Loucy (cell line): ENCODE results near the gene SDCCAG8.

Experiments
- H2AFZ ChIP-seq: fragments of 200-600 bp; sonication (generic); 2 replicates; pipeline ENCODE4 v1.6.0; 2016; ENCODE audit warnings: antibody characterized with exemption, mild to moderate bottlenecking, low read length, moderate library complexity
- H3F3A ChIP-seq: fragments of 200-600 bp; 2 replicates; pipeline ENCODE4 v1.6.0; 2016; ENCODE audit warnings: antibody characterized with exemption, low read depth, mild to moderate bottlenecking
- H3K27me3 ChIP-seq: fragments of 200-600 bp; sonication (generic); 2 replicates; pipeline ENCODE4 v1.6.1; 2014; ENCODE audit warnings: low read length, mild to moderate bottlenecking; ENCODE audit not compliant: insufficient read depth, poor library complexity, severe bottlenecking
- H3K36me3 ChIP-seq: fragments of 200-600 bp; sonication (generic); 2 replicates; pipeline ENCODE4 v1.6.1; 2016; ENCODE audit warnings: low read length; ENCODE audit not compliant: insufficient read depth
- H3K4me1 ChIP-seq: fragments of 200-600 bp; sonication (generic); 2 replicates; pipeline ENCODE4 v1.5.1; 2014; ENCODE audit warnings: low read length, mild to moderate bottlenecking; ENCODE audit not compliant: insufficient read depth, poor library complexity, severe bottlenecking
- H3K4me2 ChIP-seq: fragments of 200-600 bp; sonication (generic); 2 replicates; pipeline ENCODE4 v1.6.0; 2014; ENCODE audit warnings: antibody characterized with exemption, low read length, low read depth, mild to moderate bottlenecking; ENCODE audit not compliant: poor library complexity, severe bottlenecking
- H3K4me3 ChIP-seq: fragments of 200-600 bp; sonication (generic); 2 replicates; pipeline ENCODE4 v1.5.1; 2014; ENCODE audit warnings: low read length, mild to moderate bottlenecking, mixed read lengths; ENCODE audit not compliant: poor library complexity, severe bottlenecking
- H3K79me2 ChIP-seq: fragments of 200-600 bp; sonication (generic); 2 replicates; pipeline ENCODE4 v1.6.1; 2014; ENCODE audit warnings: low read length; ENCODE audit not compliant: insufficient read depth
- H3K9ac ChIP-seq: fragments of 200-600 bp; sonication (generic); 2 replicates; pipeline ENCODE4 v1.6.0; 2014; ENCODE audit warnings: mild to moderate bottlenecking, low read depth, low read length, moderate library complexity; ENCODE audit not compliant: poor library complexity, severe bottlenecking
- H3K9me2 ChIP-seq: fragments of 200-600 bp; sonication (generic); replicated peaks from 2 replicates; pipeline ENCODE4 v1.6.1; 2016; ENCODE audit warnings: low read depth, low read length, mixed read lengths
- H3K9me3 ChIP-seq: fragments of 200-600 bp; sonication (generic); 2 replicates; pipeline ENCODE4 v1.6.1; 2014; ENCODE audit warnings: mild to moderate bottlenecking, antibody characterized with exemption, low read length, low read depth; ENCODE audit not compliant: insufficient read depth
- H4K20me1 ChIP-seq: fragments of 200-600 bp; sonication (generic); 2 replicates; pipeline ENCODE4 v1.6.0; 2014; ENCODE audit warnings: antibody characterized with exemption, low read length, mild to moderate bottlenecking; ENCODE audit not compliant: insufficient read depth, poor library complexity, severe bottlenecking
- CTCF ChIP-seq: fragments of 200-600 bp; sonication (generic); conservative IDR thresholded peaks from 2 replicates; pipeline ENCODE4 v1.5.1; 2014; ENCODE audit warnings: mild to moderate bottlenecking, antibody characterized with exemption, low read length
- EZH2phosphoT487 ChIP-seq: fragments of 200-600 bp; IDR thresholded peaks from 2 replicates; pipeline ENCODE4 v1.6.1; 2018; ENCODE audit warnings: antibody characterized with exemption, mild to moderate bottlenecking, moderate library complexity, borderline replicate concordance

The SDCCAG8 gene

GRCh38 chr1:243253211-243253925, 2.5 kb upstream of the SDCCAG8 start:
- H3K27me3 ChIP-seq: no peaks in the 10 kb centered on the region
- TF ChIP-seq EZH2phosphoT487 (no peak), CTCF (no peak)
- H3K9me2 ChIP-seq: no peaks in the 10 kb centered on the region
- H4K20me1 ChIP-seq: peaks cover 76% of the 10 kb centered on the region
- no peaks in the 10 kb centered on the region for H3K9me3 ChIP-seq
- peaks cover 85% of the 10 kb centered on the region for H3K79me2 ChIP-seq
- H3K36me3 ChIP-seq: no peaks in the 10 kb centered on the region
- H3F3A ChIP-seq: no peaks in the 10 kb centered on the region
- H3K4me3 ChIP-seq: peak overlapping the region; percentile 83
- peaks cover 57% of the 10 kb centered on the region for H3K4me1 ChIP-seq
- no peak overlapping the region for H2AFZ ChIP-seq
- peak overlapping the region; percentile 92 for H3K9ac ChIP-seq
- H3K4me2 ChIP-seq: peak overlapping the region; percentile 94

GRCh38 chr1:243253926-243254232, 2.0 kb upstream of the SDCCAG8 start:
- Histone ChIP-seq H4K20me1 (peaks cover 76% of the 10 kb centered on the region), H3F3A (no peaks in the 10 kb centered on the region), H3K4me2 (peak overlapping the region; percentile 94), H3K27me3 (no peaks in the 10 kb centered on the region), H3K36me3 (no peaks in the 10 kb centered on the region), H2AFZ (no peak overlapping the region), H3K4me3 (peak overlapping the region; percentile 83), H3K4me1 (peaks cover 52% of the 10 kb centered on the region), H3K79me2 (peaks cover 85% of the 10 kb centered on the region), H3K9me3 (no peaks in the 10 kb centered on the region), H3K9ac (peak overlapping the region; percentile 92), H3K9me2 (no peaks in the 10 kb centered on the region)
- no peak for TF ChIP-seq EZH2phosphoT487
- TF ChIP-seq CTCF: no peak

- H3K4me2 ChIP-seq: peak overlapping the region; percentile 94
- H3K9me3 ChIP-seq: no peaks in the 10 kb centered on the region
- no peaks in the 10 kb centered on the region for H3K9me2 ChIP-seq
- H2AFZ ChIP-seq: peak overlapping the region; percentile 76
- peaks cover 51% of the 10 kb centered on the region for H3K4me1 ChIP-seq
- peak overlapping the region; percentile 83 for H3K4me3 ChIP-seq
- peak overlapping the region; percentile 92 for H3K9ac ChIP-seq
- TF ChIP-seq EZH2phosphoT487 (no peak), CTCF (no peak)
- H4K20me1 ChIP-seq: peaks cover 73% of the 10 kb centered on the region
- no peaks in the 10 kb centered on the region for H3K36me3 ChIP-seq
- peaks cover 83% of the 10 kb centered on the region for H3K79me2 ChIP-seq
- H3F3A ChIP-seq: no peaks in the 10 kb centered on the region
- no peaks in the 10 kb centered on the region for H3K27me3 ChIP-seq
Observed at GRCh38 chr1:243254233-243254926, 1.5 kb upstream of the SDCCAG8 start.
